HG03342 (cell line): ENCODE measurements around the gene NDRG4.

Experiments
- ATAC-seq: cut with Tn5 transposase; IDR thresholded peaks from one replicate; pipeline ENCODE4 v1.9.1; 2021; ENCODE audit warnings: mild to moderate bottlenecking, moderate library complexity; ENCODE audit not compliant: unreplicated experiment

The NDRG4 gene

DNA sequence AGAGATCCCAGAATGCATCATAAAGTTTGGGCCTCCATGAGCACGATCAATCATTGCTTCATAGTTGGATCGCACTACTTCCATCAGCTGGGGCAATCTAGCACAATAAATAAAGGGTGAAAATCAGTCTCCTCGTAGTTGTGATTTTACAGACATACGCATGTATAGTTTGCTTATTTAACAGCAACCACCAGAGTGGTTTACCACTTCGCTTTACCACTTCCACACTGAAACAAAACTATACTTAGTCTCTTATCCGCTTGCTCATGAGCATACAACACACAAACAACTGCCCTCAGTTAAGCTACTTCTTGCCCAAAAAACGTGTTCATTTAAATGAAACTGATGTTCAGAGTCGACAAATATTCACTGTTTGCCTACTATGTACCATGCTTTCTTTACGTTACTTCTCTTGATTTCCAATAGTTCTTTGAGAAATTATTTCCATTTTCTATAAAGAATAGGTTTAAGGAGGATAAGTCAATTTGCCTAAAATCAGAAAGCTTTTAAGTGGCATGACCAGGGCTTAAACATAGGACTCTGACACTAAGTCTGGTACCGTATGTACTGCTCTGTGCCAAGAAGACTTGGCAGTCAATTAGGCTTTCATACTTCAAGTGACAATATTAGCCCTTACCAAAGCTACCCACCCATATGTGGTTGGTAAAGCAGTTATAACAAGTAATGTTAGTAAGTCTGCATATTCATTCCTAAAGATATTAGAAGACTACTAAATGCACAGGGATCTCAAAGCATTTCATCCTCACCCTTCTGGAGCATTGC, 37.4 kb downstream of the NDRG4 start:
- no peak for ATAC-seq

- no peak for ATAC-seq
Observed at GRCh38 chr16:58541711-58542110, 41.8 kb downstream of the NDRG4 start.

DNA sequence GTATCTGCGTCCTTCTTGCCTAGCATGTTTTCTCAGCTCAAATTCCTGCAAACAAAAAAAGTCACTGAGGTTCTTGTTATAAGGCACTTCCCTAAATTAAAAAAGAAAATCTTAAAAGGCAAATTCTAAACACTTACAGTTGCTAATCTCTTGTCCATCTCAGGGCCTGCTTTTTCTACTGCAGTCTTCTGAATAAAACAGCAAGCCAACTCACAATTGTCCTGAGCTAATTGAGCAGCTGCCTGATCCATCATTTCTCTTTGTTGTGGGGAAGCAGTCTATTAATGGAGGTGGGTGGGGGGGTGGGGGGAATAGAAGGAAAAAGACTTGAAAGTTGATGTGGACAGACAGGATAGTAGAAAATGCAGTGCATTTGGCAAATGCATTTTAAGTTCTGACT, 42.3 kb downstream of the NDRG4 start:
- no peak for ATAC-seq

GRCh38 chr16:58543685-58544084, 43.7 kb downstream of the NDRG4 start:
- no peak for ATAC-seq

GRCh38 chr16:58548378-58548777, 48.4 kb downstream of the NDRG4 start:
- ATAC-seq = no peak

DNA sequence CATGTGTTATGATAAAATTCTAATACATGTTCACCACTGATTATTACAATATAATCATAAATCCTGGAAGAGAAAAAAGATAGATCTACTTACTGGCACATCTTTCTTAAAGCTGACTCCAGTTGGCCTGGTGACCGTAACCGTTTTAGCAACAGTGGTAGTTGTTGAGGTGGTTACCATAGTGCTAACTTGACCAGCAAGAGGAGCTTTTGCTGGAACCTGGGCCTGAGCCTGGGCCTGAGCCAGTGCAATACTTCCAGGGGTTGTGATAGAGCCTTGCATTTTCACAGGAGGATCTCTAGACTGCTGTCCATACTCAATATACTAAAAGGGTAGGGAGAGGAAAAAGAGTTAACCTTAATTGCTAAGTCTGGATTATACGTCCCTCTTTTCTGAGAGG, 51.6 kb downstream of the NDRG4 start:
- no peak for ATAC-seq

DNA sequence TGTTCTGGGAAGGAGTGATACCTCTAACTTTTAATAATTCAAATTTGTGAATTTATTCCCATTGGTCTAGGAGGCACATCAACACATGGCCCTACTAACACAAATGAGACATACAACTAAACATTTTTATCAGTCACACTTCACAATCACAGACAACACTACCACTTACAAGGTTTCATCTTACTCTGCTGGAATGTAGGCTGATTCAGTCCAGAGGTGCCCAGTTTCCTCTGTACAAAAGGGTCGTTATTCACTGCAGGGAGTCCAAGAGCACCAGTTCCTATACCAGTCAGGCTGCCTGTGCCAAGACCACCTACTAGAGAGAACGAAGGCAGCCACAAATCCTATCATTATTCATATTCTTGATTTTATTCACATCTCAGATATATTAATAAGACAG, 56.7 kb downstream of the NDRG4 start:
- ATAC-seq = no peak
